ENCODE measurements around the gene GGT6.

GGT6 gene

DNA sequence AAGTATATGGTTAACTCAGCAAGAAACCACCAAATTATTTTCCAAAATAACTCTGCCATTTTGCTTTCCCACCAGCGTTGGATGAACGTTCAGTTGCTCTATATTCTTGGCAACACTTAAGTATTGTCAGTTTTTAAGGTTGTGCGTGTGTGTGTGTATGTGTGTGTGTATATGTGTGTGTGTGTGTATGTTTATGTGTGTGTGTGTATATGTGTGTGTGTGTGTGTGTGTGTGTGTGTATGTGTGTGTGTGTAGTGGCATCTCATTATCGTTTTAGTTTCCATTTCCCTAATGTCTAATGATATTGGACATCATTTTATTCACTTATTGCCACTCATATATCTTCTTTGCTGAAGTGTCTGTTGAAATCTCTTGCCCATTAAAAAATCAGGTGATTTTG is 12.7 kb upstream of the GGT6 start:
- DNase-seq: no peak

DNA sequence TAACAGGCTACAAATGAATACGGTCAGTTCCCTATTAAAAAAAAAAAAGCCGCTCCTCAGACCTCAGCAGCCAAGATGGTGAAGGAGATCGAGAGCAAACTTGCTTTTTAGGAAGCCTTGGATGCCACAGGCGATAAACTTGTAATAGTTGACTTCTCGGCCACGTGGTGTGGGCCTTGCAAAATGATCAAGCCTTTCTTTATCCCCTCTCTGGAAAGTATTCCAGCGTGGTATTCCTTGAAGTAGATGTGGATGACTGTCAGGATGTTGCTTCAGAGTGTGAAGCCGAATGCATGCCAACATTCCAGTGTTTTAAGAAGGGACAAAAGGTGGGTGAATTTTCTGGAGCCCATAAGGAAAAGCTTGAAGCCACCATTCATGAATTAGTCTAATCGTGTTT is 11.8 kb upstream of the GGT6 start:
- no peak for DNase-seq

DNA sequence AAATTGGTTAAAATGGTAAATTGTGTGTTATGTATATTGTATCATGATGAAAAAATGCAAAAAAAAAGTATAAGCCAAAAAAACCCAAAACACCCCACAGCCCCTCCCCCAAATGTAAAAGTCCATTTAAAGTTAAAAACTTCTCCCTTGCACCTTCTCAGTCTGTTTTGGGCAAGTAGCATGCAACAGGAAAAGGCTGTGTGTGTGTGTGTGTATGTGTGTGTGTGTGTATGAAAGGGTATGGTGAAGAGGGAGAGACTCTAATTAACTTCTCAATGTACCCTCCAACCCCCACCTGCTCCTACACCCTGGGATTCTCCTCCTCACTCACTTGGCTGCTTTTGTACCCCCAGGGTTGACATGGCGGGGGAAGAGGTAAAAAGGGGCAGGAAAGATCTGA is 9.2 kb upstream of the GGT6 start:
- no peak for DNase-seq

DNA sequence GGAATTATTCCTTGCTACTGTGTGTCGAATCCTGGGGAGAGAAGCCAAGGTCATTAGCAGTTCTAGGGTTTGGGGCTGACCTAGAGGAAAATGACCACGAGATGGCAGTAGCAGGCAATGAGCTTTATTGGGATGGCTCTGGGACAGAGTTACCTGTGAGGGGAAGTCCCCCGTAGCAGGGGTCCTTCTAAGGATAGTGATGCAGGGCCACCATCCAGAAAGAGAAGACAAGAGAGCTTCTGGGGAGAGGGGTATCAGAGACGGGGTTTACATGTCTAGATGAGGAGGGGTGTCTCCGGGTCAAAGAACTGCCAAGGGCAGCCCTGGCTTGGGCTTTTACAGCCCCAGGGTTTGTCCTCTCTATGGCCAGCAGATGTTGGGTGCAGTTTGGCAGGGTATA is 6.4 kb upstream of the GGT6 start:
- DNase-seq: peak in 2 of 5 donors; percentile 17 to 30

DNA sequence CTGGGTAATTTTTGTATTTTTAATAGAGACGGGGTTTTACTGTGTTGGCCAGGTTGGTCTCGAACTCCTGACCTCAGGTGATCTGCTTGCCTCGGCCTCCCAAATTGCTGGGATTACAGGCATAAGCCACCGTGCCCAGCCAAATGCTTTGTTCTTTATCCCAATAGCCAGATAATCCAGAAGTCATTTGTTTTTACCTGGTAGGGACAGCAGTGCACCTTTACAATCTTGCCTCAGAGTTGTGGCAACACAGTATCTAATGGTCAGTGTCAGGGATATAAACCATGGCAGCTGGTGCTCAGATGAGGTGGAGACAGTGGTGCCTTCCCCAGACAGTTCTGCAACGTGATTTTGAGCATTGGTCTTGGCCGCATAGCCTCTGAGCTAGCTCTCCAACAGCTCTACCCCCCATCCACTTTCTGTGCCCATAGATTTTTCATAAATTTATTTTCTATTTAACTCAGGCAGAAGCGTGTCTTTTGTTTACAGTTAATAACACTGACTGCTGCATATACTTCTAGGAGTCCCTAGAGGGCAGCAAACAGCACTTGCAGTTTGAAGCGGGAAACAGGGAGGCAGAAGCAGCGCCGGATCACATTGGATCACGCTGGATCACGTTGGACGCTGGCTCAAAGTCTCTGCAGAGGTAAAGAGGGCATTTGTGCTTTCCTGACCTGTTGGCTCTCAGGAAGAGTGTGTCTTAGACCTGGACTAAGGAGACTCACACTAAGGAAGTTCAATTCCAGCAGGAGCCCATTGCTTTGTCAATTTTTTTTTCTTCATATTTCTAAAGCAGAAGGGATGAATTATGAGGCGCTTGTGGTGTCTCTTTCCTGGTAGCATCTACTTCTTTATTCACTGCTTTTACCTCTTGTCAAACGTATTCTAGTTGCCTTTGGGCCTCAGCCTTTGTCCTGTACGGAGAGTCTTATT is 5.1 kb upstream of the GGT6 start:
- peak in 3 of 5 donors; percentile 32 to 68 (median 48) for DNase-seq

DNA sequence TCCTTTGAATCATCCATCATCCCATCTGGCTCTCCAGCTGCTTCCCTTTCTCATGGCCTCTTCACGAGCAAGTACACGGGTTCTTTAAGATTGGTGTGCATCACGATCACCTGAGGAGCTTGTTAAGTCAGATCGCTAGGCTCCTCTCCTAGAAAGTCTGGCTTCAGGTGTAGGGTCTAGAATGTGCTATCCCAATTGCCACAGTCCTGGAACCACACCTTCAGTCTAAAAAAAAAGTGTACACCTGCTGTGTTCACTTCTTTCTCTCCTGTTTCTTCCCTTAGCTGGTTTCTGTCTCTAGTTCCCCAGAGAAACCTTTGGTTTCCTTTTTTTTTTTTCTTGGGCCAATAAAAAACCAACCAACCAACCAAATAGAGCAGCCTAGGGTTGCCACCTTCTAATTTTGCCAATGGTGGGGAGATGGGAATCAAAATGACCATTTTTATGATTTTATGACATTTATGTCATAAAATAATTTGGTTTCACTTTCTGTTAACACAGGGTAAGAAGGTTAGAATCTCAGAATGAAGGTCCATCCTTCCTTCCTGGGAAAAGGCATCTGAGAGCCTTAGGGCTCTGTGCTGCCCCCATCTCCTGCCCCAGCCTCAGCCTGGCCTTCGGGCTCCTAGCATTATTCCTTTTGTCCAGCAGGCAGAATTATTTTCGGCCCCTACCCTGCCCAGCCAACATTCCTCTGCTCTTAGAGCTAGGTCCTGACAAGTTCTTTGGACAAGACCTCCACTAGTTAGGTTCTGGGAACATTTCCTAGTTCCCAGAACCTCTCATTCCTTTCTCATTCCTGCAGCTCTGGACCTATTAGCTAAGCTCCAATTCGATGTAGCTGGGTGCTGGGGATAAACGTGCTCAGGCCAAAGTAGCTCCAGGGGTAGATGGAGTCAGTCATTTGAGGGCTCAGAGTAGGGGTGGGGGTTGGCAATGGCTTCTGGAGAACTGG is 1.9 kb upstream of the GGT6 start:
- no peak for DNase-seq

DNA sequence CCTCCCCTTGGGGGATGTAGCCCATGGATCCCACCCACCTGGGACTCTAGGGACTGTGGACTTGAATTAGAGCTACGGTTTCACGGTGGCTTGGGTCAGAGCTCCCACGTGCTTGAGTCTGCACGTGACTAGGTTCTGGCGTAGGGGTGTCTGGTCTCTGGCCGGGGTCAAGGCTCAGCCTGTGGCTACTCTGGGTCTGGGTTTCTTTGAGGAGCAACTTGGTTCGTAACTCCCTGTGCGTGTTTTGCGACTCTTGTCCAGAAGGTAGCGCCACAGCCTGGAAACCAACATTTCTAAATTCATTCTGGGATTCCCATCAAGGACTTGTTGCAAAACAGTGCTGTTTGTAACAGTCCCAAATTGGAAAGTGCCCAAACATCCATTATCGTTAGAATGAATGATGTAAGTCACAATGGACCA is 470 bp upstream of the GGT6 start:
- no peak for DNase-seq

DNA sequence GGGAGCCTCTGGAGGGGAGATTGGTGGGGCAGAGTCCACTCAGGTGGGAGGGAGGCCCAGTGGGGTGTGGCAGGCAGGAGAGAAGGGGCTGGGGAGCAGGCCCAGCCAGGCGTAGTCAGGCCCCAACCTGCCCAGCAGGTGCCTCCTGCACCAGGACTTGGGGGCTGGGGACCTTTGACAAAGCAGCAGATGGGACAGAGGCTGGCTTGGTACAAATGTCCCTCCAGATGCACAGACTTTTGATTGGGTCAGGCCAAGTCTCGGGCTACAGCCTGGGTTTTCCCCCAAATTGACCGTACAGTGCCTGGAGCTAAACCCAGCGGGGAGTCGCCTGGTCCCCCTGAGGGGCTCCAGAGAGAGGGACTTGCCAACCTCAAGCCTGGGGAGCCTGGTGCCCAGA is 411 bp downstream of the GGT6 start:
- DNase-seq: no peak

DNA sequence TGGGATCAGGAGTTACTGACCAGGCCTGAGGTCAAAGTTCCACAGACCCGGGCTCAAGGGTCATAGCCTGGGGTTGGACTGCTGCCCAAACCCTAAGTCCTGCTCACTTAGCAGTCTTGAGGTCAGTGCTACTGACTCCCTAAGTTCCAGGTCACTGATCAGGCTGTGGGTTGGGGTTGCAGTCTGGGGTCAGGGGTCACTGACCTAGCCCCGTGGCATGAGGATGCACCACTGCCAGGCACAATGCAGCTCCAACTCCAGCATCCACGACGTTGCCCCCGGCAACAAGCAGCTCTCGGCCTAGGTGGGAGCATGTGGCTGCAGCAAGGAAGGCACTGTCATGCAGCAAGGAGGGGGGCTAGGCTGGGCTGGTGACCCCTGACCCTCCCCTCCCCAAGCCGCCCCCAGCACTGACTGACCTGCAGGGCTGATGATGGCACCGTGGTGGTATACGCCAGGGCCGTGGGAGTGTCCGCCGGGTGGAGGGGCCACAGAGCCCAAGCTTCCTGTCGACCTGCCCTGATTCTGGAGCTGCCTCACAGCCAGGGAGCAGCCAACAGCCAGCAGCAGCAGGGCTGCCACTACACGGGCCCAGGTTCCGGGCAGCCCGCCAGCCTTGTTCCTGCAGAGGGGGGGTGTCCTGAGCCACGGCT is 1.1 kb downstream of the GGT6 start:
- no peak for DNase-seq

DNA sequence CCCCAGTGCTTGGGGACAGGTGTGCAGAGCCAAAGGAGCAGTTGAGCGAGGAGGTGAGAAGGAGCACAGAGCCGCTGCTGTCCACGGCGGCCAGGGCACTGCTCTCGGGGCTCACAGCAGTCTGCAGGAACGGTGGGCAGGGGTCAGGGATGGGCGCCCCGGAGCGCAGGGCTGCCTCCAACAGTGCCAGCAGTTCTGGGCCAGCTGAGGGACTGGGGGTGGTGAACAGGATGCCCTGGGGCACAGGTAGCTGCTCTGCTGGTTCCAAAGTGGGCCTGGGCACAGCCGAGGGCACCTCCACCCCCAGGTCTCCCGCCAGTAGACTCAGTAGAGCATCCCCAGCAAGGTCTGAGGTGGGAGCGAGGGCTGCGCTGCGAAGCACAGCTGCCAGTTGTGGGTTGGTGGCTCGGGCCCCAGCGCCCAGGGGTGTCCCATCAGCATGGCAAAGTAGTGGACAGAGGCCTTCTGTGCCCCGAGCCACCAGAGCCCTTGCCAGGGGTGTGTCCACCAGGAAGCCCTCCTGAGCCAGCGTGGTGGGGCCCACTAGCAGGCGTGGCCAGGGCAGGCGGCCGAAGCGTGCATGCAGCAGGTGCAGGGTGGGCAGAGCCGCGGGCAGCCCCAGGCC is 1.9 kb downstream of the GGT6 start:
- DNase-seq: no peak

DNA sequence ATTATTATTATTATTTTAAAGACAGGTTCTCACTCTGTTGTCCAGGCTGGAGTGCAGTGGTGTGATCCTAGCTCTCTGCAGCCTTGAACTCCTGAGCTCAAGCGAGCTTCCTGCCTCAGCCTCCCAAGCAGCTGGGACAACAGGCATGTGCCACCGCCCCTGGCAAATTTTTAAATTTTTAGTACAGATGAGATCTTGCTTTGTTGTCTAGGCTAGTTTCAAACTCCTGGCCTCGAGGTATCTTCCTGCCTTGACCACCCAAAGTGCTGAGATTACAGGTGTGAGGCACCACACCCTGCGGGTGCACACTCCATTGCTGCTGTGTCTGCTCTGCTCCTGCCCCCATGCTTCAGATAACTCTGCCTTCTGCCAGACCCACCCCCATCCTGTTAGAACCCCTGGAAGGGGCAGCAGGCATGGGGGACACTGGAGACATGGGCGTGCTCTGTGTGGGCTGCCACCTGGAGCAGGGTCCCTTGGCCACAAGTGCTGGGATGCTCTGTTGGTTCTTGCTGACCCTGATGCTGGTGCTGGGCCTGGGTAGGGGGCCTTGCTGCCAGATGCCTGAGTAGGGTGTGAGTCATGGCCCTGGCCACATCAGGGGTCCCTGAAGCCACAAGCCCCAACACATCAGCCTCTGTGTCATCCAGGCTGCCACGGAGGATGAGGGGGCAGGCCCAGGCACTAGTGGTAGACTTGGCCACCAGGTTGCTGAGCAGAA is 2.6 kb downstream of the GGT6 start:
- DNase-seq: no peak

DNA sequence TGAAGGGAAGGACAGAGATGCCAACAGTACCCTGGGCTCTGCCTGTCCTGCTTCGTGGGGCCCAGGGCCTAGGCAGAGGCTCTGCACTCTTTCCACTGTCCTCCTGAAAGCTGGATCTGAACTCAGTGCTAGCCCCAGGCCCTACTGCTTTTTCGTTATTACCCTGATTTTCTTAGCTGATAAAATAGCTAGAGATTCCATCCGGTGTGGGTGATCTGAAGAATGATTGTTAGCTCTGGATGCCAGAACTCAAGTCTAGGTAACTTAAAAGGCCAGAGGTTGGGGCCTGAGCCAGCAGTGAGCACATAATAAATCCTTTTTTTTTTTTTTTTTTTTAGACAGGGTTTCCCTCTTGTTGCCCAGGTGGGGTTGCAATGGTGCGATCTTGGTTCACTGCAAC is 3.4 kb downstream of the GGT6 start:
- DNase-seq: no peak

DNA sequence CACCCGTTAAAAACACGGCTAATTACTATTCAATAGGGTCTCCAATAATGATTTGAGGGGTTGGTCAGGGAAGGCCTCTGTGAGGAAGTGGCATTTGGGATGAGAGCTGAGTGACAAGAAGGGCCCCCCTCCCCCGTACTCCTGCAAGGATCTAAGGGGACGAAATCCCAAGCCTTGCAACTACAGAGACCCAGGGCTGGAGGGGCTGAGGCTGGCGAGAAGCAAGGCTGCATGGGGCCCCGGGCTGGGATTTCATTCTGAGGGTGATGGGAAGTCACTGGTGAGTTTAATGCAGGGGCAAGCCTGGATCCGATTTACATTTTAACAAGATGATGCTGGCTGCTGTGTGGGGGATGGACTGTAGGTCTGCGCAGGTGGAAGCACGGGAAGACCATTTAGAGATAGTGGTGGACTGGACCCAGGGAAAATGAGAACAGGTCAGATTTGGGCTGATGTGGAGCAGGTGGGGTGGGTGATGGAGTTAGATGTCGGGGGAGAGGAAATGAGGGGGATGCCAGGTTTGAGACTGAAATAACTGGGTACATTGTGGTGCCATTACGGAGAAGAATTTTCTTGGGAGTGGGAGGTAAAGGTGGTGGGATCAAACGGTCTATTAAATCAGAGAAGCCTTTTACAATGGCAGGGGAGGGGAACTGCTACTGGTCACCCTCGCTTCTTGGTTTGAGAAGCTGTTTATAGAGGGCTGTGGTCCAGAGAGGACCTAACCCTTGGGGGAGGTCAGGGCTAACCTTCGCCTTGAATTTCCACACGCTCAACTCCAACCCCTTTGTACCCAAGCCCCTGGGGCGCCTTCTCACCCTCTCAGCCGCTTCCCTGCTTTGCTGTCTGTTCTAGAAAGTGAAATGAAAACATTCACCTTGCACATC is 4.3 kb downstream of the GGT6 start:
- DNase-seq: no peak

DNA sequence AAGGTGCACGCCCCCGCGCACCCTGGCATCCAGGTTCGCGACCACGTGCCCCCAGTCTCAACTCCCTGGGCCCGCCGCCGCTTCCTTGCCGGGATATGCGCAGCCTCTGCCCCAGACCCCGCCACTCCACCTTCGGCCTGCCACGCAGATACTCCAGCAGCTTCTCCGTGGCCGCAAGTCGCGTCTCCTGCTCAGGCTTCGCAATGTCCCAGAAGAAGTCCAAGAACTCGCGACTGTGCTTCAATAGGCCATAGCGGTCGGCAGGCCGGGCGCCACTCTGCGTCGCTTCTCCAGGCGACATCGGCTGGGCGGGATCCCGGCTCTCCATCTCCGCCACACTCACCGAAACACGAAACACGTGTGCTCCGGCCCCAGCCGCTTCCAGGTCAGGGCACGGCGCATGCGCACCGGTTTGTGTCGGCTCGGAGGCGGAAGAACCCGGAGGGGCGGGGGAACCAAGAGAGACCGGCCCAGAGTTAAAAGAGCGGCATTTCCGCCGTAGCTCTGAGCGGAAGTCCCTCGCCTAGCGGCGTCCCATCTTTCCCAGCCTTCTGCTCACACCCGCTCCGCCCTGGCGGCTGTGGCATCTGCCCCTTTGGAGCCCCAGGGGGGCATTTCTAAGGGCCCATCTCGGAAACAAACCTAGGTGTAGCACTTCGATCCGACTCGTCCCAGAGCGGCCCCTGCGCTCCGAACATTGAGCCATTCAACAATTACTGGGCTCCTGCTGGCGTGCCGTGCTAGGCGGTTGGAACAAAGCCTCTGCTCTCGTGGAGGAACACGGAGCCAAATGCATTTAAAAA is 5.2 kb downstream of the GGT6 start, which contains the start of gene MYBBP1A:
Gene MYBBP1A (minus strand): TSS at position 388 of the 803 bp plus-strand sequence. CDS start 60 bp downstream, at position 328.
- peak; percentile 96 to 98 (median 96) for DNase-seq

DNA sequence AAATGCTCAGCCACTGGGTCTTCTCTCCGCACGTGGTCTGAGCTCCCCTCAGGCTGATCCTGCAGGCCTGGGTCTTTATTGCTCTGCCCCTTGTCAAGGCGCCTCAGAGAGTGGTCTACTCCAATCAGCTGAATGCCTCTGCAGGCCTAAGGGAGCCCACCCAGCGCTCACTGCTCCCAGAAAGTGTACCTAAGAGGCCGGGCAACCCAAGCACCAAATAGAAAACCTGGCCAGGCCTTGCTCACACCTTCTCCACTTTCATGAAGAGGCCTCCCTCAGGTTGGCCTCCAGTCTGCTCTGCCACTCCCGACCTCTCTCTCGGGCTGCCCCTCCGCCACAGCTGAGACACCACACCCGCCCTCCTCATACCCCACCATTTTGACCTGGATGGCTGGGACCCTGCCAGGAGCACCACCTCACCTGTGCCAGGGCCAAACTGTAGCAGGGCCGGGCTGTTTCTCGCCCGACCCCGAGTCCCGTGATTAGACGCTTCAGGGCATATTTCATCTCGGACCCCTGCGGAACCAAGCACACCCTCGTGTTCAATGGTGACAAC is 5.9 kb downstream of the GGT6 start:
- no peak for DNase-seq

DNA sequence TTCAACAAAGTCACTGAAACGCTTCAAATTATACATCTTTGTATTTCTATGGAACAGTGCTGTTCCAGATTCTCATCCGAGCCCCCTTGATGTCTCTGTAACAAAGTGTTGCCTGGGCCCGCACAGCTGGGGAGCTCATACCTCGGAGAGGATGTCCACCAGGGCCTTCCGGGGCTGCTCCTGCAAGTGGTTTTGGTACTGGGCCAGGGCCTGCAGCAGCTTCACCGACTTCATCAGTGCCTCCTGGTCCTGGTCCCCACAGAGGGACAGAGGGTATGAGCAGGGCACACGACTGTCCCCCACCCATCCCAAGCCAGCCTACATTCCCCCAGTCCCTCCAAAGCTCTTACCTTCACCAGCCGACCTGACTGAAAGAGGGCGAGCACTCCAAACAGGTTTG is 6.7 kb downstream of the GGT6 start:
- no peak for DNase-seq

DNA sequence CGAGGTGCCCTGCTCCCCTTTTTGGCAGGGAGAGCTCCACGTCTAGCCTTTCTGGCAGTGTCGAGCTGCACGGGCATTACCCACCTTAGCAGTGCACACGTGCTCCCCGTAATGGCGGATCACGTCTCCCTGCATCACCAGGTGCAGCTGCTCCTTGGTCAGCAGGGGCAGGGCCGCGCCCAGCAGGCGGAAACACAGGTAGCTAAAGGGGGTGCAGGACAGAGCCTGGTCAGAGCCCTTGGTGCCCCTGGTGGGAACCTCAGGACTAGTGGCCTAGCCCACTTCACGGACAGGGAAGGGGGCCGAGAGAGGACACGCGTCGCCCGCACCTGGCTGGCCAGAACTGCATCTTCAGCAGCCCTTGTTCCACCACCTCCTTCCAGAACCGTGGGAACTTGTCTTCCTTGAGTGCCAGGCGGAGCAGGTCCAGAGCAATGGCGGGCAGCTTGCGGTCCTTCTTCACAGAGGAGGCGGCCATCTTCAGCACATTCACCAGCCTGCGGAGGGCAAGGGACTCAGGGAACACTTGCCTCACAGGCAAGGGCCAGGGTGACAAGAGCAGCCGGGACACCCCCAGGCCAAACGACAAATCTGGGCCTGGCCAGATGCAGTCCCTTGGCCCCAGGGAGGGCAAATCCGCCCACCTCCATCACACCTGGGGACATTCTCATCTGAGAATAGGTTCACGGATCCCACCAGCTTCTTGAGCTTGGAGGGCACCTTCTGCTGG is 8.4 kb downstream of the GGT6 start:
- no peak for DNase-seq

DNA sequence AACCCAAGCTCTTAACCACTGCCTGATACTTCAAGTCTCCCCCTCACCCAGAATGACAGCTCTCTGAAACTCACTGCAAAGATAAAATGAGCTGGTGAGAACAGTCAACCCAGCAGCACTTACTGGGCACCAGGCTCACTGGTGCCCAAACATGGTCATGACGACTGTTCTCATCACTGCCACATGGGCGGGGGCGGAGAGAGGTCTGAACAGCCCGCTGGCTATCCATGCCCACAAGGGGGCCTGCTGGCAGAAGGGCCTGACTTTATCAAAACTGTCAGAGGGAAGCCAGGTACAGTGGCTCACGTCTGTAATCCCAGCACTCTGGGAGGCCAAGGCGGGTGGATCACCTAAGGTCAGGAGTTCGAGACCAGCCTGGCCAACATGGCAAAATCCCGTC is 9.2 kb downstream of the GGT6 start:
- no peak for DNase-seq
